IMR-90 (cell line): ENCODE measurements around the gene TACC2. TPM values are rescaled to one million over a fixed set of nuclear protein-coding genes. Genes with fewer than 3 reads are reported as not detected.

Experiments
- ATAC-seq: fragments of 200-7000 bp; cut with Tn5 transposase; 2 replicates; pipeline ENCODE4 v1.9.1; 2020; ENCODE audit warnings: low read depth, mild to moderate bottlenecking, moderate library complexity
- BruUV-seq: library from RNA; stranded (reverse); fragments of 400-500 nt; replicated peaks from 2 replicates; lab custom pipeline; 2021; lab: Mats Ljungman, UMichigan
- CTCF ChIA-PET: fragments of 300-600 bp; formaldehyde crosslinking; extraction: SDS; loops from one replicate; lab custom pipeline; 2021; ENCODE audit warnings: antibody characterized with exemption; lab: Yijun Ruan, JAX
- POLR2A ChIA-PET: fragments of 300-600 bp; sonication (Branson Sonifier 250); formaldehyde crosslinking; loops from one replicate; lab custom pipeline; 2022; ENCODE audit warnings: antibody characterized with exemption; ENCODE audit not compliant: unreplicated experiment; lab: Charles Lee
- DNase-seq: peaks from one replicate; pipeline ENCODE4 v3.0.0; 2013
- H2AFZ ChIP-seq: replicated peaks from 2 replicates; pipeline ENCODE3; 2013; ENCODE audit warnings: low read length, mild to moderate bottlenecking; ENCODE audit not compliant: poor library complexity
- H2AK5ac ChIP-seq: 2 replicates; pipeline ENCODE4 v1.6.1; 2013; ENCODE audit warnings: low read depth, low read length, inconsistent platforms
- H2AK9ac ChIP-seq: replicated peaks from 2 replicates; pipeline ENCODE3; 2013; ENCODE audit warnings: mild to moderate bottlenecking, low read depth, low read length, moderate library complexity; ENCODE audit not compliant: poor library complexity
- H2BK120ac ChIP-seq: 2 replicates; pipeline ENCODE4 v1.6.1; 2013; ENCODE audit warnings: low read depth, low read length, inconsistent platforms
- H2BK15ac ChIP-seq: 3 replicates; pipeline ENCODE4 v1.6.1; 2013; ENCODE audit warnings: low read depth, low read length, inconsistent platforms
- H2BK20ac ChIP-seq: 2 replicates; pipeline ENCODE4 v1.6.1; 2013; ENCODE audit warnings: low read depth, mild to moderate bottlenecking, inconsistent platforms, low read length, moderate library complexity
- H2BK5ac ChIP-seq: 2 replicates; pipeline ENCODE4 v1.6.1; 2013; ENCODE audit warnings: mild to moderate bottlenecking, low read depth, low read length, inconsistent platforms; ENCODE audit not compliant: poor library complexity, severe bottlenecking
- H3K14ac ChIP-seq: replicated peaks from 2 replicates; pipeline ENCODE4 v1.6.1; 2013; ENCODE audit warnings: low read depth, low read length, inconsistent platforms
- H3K18ac ChIP-seq: 2 replicates; pipeline ENCODE4 v1.6.1; 2013; ENCODE audit warnings: low read depth, low read length, control low read depth
- H3K23ac ChIP-seq: 2 replicates; pipeline ENCODE4 v1.6.1; 2013; ENCODE audit warnings: low read depth, low read length, inconsistent platforms
- H3K27ac ChIP-seq: 2 replicates; pipeline ENCODE4 v1.5.1; 2013; ENCODE audit warnings: mild to moderate bottlenecking, control low read depth, low read length; ENCODE audit not compliant: insufficient read depth
- H3K27me3 ChIP-seq: 2 replicates; pipeline ENCODE4 v1.6.1; 2013; ENCODE audit warnings: low read length; ENCODE audit not compliant: control insufficient read depth, insufficient read depth
- H3K36me3 ChIP-seq: 2 replicates; pipeline ENCODE4 v1.6.1; 2013; ENCODE audit warnings: low read length, mixed read lengths; ENCODE audit not compliant: control insufficient read depth, insufficient read depth
- H3K4ac ChIP-seq: 2 replicates; pipeline ENCODE4 v1.6.1; 2013; ENCODE audit warnings: low read depth, low read length, inconsistent platforms
- H3K4me1 ChIP-seq: 2 replicates; pipeline ENCODE4 v1.6.1; 2013; ENCODE audit warnings: low read length, mixed read lengths; ENCODE audit not compliant: control insufficient read depth, insufficient read depth
- H3K4me2 ChIP-seq: 2 replicates; pipeline ENCODE4 v1.6.1; 2013; ENCODE audit warnings: low read depth, mild to moderate bottlenecking, control low read depth, low read length, moderate library complexity
- H3K4me3 ChIP-seq: 2 replicates; pipeline ENCODE4 v1.5.1; 2013; ENCODE audit warnings: low read depth, mild to moderate bottlenecking, control low read depth, low read length, moderate library complexity; ENCODE audit not compliant: insufficient read depth
- H3K56ac ChIP-seq: 2 replicates; pipeline ENCODE4 v1.6.1; 2013; ENCODE audit warnings: low read length, inconsistent platforms; ENCODE audit not compliant: insufficient read depth; ENCODE audit errors: extremely low read depth
- H3K79me1 ChIP-seq, 2 experiments: 2 replicates each; pipeline ENCODE4 v1.6.1; 2013; ENCODE audit warnings: low read length in 2 of 2, inconsistent platforms in 1 of 2, low read depth in 1 of 2
- H3K9ac ChIP-seq: 2 replicates; pipeline ENCODE4 v1.6.1; 2013; ENCODE audit warnings: low read depth, low read length, control low read depth
- H3K9me1 ChIP-seq: 2 replicates; pipeline ENCODE4 v1.6.1; 2013; ENCODE audit warnings: low read length, inconsistent platforms; ENCODE audit not compliant: insufficient read depth
- H3K9me3 ChIP-seq: 2 replicates; pipeline ENCODE4 v1.6.1; 2013; ENCODE audit warnings: low read length; ENCODE audit not compliant: control insufficient read depth, insufficient read depth
- H4K20me1 ChIP-seq: 2 replicates; pipeline ENCODE4 v1.6.1; 2013; ENCODE audit warnings: low read length, inconsistent platforms; ENCODE audit not compliant: insufficient read depth
- H4K5ac ChIP-seq: 2 replicates; pipeline ENCODE4 v1.6.1; 2013; ENCODE audit warnings: mild to moderate bottlenecking, low read depth, low read length, control low read depth
- H4K8ac ChIP-seq, 2 experiments: 2 replicates each; pipeline ENCODE4 v1.6.1; 2013; ENCODE audit warnings: low read depth in 2 of 2, low read length in 2 of 2, control low read depth in 1 of 2, inconsistent platforms in 1 of 2
- H4K91ac ChIP-seq: 2 replicates; pipeline ENCODE4 v1.6.1; 2013; ENCODE audit warnings: low read depth, low read length, inconsistent platforms; ENCODE audit not compliant: insufficient read depth
- BHLHE40 ChIP-seq: fragments of 150-350 bp; IDR thresholded peaks from 2 replicates; pipeline ENCODE4 v1.6.1; 2016; ENCODE audit warnings: mild to moderate bottlenecking, low read depth, low read length
- CEBPB ChIP-seq: IDR thresholded peaks from 2 replicates; pipeline ENCODE4 v1.6.1; 2012; ENCODE audit warnings: low read depth, low read length, improper control_type of control experiment
- CHD1 ChIP-seq: IDR thresholded peaks from 2 replicates; pipeline ENCODE4 v1.6.1; 2012; ENCODE audit warnings: low read depth, low read length, improper control_type of control experiment
- CTCF ChIP-seq: conservative IDR thresholded peaks from 2 replicates; pipeline ENCODE4 v1.5.1; 2012; ENCODE audit warnings: mild to moderate bottlenecking, low read depth, low read length, improper control_type of control experiment
- ELK1 ChIP-seq: fragments of 150-350 bp; IDR thresholded peaks from 2 replicates; pipeline ENCODE4 v1.6.1; 2016; ENCODE audit warnings: low read depth, mild to moderate bottlenecking, low read length, moderate library complexity, borderline replicate concordance
- FOS ChIP-seq: fragments of 150-350 bp; IDR thresholded peaks from 2 replicates; pipeline ENCODE4 v1.6.1; 2016; ENCODE audit warnings: low read depth, low read length
- MAFK ChIP-seq: IDR thresholded peaks from 2 replicates; pipeline ENCODE4 v1.6.1; 2012; ENCODE audit warnings: low read depth, low read length, improper control_type of control experiment
- MAZ ChIP-seq: IDR thresholded peaks from 2 replicates; pipeline ENCODE4 v1.6.1; 2012; ENCODE audit warnings: low read depth, mild to moderate bottlenecking, low read length, improper control_type of control experiment, moderate library complexity, borderline replicate concordance
- MXI1 ChIP-seq: IDR thresholded peaks from 2 replicates; pipeline ENCODE4 v1.6.1; 2012; ENCODE audit warnings: low read depth, mild to moderate bottlenecking, low read length, moderate library complexity, borderline replicate concordance
- NFE2L2 ChIP-seq: fragments of 150-350 bp; IDR thresholded peaks from 2 replicates; pipeline ENCODE4 v1.6.1; 2016; ENCODE audit warnings: low read depth, mild to moderate bottlenecking, low read length
- POLR2A ChIP-seq: IDR thresholded peaks from 2 replicates; pipeline ENCODE4 v1.6.1; 2012; ENCODE audit warnings: mild to moderate bottlenecking, low read depth, low read length
- RAD21 ChIP-seq: IDR thresholded peaks from 2 replicates; pipeline ENCODE4 v1.6.1; 2012; ENCODE audit warnings: low read length, improper control_type of control experiment
- RCOR1 ChIP-seq: IDR thresholded peaks from 2 replicates; pipeline ENCODE4 v1.6.1; 2012; ENCODE audit warnings: mild to moderate bottlenecking, low read length, improper control_type of control experiment; ENCODE audit not compliant: insufficient replicate concordance
- RFX5 ChIP-seq: IDR thresholded peaks from 2 replicates; pipeline ENCODE4 v1.8.0; 2012; ENCODE audit warnings: low read depth, mild to moderate bottlenecking, low read length, moderate library complexity
- SMC3 ChIP-seq: fragments of 150-350 bp; IDR thresholded peaks from 2 replicates; pipeline ENCODE4 v1.6.1; 2016; ENCODE audit warnings: low read depth, mild to moderate bottlenecking, antibody characterized with exemption, low read length, moderate library complexity
- USF2 ChIP-seq: fragments of 150-350 bp; IDR thresholded peaks from 2 replicates; pipeline ENCODE4 v1.6.1; 2017; ENCODE audit warnings: mild to moderate bottlenecking, antibody characterized with exemption, low read length, low read depth
- WGBS, 2 experiments: methylation state at CpG; one replicate each; pipeline versions ENCODE4 v1.1.5 to v1.1.7; 2013; ENCODE audit warnings: missing lambda C conversion rate in 2 of 2; ENCODE audit not compliant: insufficient read length in 1 of 2; ENCODE audit errors: extremely low coverage in 2 of 2; 5-methylcytosine and 5-hydroxymethylcytosine counted together
- dilution Hi-C: fragments of 300-500 bp; cut with HindIII; formaldehyde crosslinking; loops from one replicate; pipeline ENCODE4 v1.14.3; 2018; ENCODE audit warnings: low sequenced_read_pairs; ENCODE audit not compliant: unreplicated experiment
- in situ Hi-C: fragments of 300-500 bp; cut with MboI; formaldehyde crosslinking; loops from 3 replicates; pipeline ENCODE4 v1.14.3; 2019; ENCODE audit warnings: low sequenced_read_pairs, inconsistent platforms, mixed read lengths
- intact Hi-C: fragments of 100-400 bp; cut with micrococcal nuclease; formaldehyde crosslinking; loops from 2 replicates; pipeline ENCODE4 v1.10.0; 2022
- polyA plus RNA-seq, 3 experiments: library from polyadenylated mRNA; depleted of rRNA; stranded (reverse); fragments of >200 nt; gene quantifications; 2 replicates each; pipeline ENCODE4 v1.2.3, GENCODE V29; 2012; ENCODE audit warnings: low replicate concordance in 1 of 3
- total RNA-seq: library from RNA; depleted of rRNA; stranded (reverse); fragments of >200 nt; gene quantifications from 2 replicates; pipeline ENCODE4 v1.2.3, GENCODE V29; 2012

TACC2 gene
- total and polyA plus RNA-seq, 2 of the 4 experiments (the other 2 are of a cell fraction): 2.9 to 15.4 TPM

- POLR2A ChIA-PET: no interaction called here
- peaks cover 34 to 65% of the 10 kb centered on the region in 2 experiments for H3K79me1 ChIP-seq
Observed at GRCh38 chr10:122161795-122162194, 172.8 kb downstream of the TACC2 start.

More at GRCh38 chr10:122161795-122162194, 172.8 kb downstream of the TACC2 start:
- H3K36me3 ChIP-seq: no peaks in the 10 kb centered on the region
- peaks cover 7% of the 10 kb centered on the region; the same call in 1 of the 2 replicates for H4K20me1 ChIP-seq
- H2AFZ ChIP-seq: no peak overlapping the region
- H2AK9ac ChIP-seq: no peak overlapping the region
- peaks cover 4% of the 10 kb centered on the region; the same call in 1 of the 2 replicates for H3K9me1 ChIP-seq
- dilution Hi-C loops: no loop called here
- H2BK5ac ChIP-seq: no peak overlapping the region
- no peak overlapping the region for H2BK120ac ChIP-seq
- no peaks in the 10 kb centered on the region for H3K27me3 ChIP-seq
- H3K18ac ChIP-seq: no peak overlapping the region
- H3K4ac ChIP-seq: no peak overlapping the region
- CTCF ChIA-PET: no interaction called here
- H3K9ac ChIP-seq: no peak overlapping the region
- peaks cover 3% of the 10 kb centered on the region; the same call in 1 of the 2 replicates for H3K4me1 ChIP-seq
- H3K9me3 ChIP-seq: no peaks in the 10 kb centered on the region
- no peak overlapping the region for H4K8ac ChIP-seq
- no peak overlapping the region for H2BK15ac ChIP-seq
- H3K56ac ChIP-seq: no peak overlapping the region
- H3K4me2 ChIP-seq: no peak overlapping the region
- no peak overlapping the region for H3K4me3 ChIP-seq
- H4K5ac ChIP-seq: no peak overlapping the region
- no peak overlapping the region for H4K91ac ChIP-seq
- DNase-seq (no peak), ATAC-seq (no peak)
- H2AK5ac ChIP-seq: no peak overlapping the region
- intact Hi-C loops: no loop called here
- BruUV-seq: no TSS peak
- H3K14ac ChIP-seq: no peak overlapping the region
- no peak overlapping the region for H3K27ac ChIP-seq
- WGBS, 2 experiments: no CpG with 5 or more reads among the region's 8 CpGs
- H2BK20ac ChIP-seq: no peak overlapping the region
- TF ChIP-seq BHLHE40 (no peak), SMC3 (no peak), ELK1 (no peak), CHD1 (no peak), RCOR1 (no peak), MXI1 (no peak), RAD21 (no peak), CTCF (no peak), NFE2L2 (no peak), MAZ (no peak), MAFK (no peak), FOS (no peak), USF2 (no peak), POLR2A (no peak), CEBPB (no peak), RFX5 (no peak)
- no peak overlapping the region for H3K23ac ChIP-seq
- in situ Hi-C loops: loop anchor here (25.0 kb wide), 1 partner anchor 701 kb away; no protein-coding TSS in a partner anchor
